ENCODE measurements around the gene CPEB3. TPM values are rescaled to one million over a fixed set of nuclear protein-coding genes. Genes with fewer than 3 reads are reported as not detected.

CPEB3 gene
- total and polyA plus RNA-seq, 3 donors from 2014 or later = 19.4 to 32.4 (median 23.5) TPM

DNA sequence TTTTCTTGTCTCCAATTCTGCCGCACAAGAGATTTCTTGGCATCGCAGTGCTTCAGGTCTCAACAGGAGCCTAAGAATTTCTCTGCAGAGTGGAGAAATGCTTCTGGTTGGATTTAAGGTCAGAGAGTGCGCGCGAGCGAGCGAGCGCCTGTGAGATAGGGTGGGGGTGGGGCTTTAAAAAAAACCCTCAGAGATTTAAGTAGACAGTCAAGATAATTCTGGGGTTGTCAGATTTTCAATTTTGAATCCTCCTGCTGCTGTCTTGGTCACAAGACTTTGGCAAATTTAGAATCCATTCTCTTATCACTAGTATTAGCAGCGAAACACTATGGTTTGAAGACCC lies 49.7 kb downstream of the CPEB3 start:
- Histone ChIP-seq H3K36me3 (ENCODE audit: low read depth, missing control alignments) (no peaks in the 10 kb centered on the region), H3K9me3 (no peaks in the 10 kb centered on the region), H3K4me1 (peaks cover 13% of the 10 kb centered on the region), H3K4me3 (peak overlapping the region; percentile 63 to 65), H3K27me3 (no peaks in the 10 kb centered on the region), H3K27ac (peak overlapping the region; percentile 67 to 83)
- DNase-seq = peak; percentile 41
- intact Hi-C loops (cut with DNase I; ENCODE audit: low total_unique reads) = no loop called here
- no peak for TF ChIP-seq POLR2A (IDR thresholded peaks at IDR 0.05)
- WGBS, 2 donors = 5 to 6% methylated on average over 9 of the region's 9 CpGs

DNA sequence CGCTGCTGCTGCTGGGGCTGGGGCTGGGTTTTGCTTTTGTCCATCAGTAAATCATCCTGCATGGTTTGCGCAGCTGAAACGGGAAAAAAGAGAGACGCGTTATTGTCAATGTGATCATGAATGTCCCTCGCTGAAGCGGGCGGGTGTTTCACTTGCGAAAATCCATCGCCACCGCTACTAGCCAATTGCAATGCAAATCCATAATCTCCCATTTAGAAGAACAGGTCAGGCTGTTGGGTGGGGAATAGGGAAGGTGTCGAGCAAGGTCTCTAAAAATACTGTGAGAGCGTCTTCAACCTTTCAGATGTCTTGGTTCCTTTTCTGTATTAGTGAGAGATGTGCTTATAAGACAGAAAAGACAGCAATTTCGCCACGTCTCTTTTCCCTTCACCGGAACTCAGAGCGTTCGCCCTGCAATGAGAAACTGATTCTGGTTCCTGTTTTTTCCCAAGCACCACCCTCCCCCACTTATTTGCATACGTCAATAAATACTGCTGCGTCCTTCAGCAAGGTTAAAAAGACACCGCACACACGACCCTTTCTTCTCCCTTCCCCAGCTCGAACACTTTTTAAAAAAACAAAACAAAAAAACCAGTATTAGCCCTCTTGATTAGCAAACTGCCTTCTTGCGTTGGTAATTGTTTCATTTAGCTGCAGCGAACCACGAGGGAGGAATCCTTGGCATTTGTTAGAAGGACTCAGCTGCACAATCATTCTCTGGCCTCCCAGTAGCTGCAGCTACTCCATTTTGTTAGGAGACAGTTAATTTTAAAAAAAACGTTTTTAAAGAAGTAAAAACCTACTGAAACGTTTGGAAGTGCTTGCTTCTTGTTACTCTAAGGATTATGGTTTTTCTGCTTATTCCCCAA lies 50.4 kb downstream of the CPEB3 start:
- TF ChIP-seq, protein P1, sequence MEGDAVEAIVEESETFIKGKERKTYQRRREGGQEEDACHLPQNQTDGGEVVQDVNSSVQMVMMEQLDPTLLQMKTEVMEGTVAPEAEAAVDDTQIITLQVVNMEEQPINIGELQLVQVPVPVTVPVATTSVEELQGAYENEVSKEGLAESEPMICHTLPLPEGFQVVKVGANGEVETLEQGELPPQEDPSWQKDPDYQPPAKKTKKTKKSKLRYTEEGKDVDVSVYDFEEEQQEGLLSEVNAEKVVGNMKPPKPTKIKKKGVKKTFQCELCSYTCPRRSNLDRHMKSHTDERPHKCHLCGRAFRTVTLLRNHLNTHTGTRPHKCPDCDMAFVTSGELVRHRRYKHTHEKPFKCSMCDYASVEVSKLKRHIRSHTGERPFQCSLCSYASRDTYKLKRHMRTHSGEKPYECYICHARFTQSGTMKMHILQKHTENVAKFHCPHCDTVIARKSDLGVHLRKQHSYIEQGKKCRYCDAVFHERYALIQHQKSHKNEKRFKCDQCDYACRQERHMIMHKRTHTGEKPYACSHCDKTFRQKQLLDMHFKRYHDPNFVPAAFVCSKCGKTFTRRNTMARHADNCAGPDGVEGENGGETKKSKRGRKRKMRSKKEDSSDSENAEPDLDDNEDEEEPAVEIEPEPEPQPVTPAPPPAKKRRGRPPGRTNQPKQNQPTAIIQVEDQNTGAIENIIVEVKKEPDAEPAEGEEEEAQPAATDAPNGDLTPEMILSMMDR (IDR thresholded peaks at IDR 0.05) = no peak
- no peak for TF ChIP-seq POLR2A (IDR thresholded peaks at IDR 0.05)
- H3K9me3 ChIP-seq = no peaks in the 10 kb centered on the region
- intact Hi-C loops (cut with DNase I; ENCODE audit: low total_unique reads) = no loop called here
- DNase-seq = peak; percentile 87
- peaks cover 13% of the 10 kb centered on the region for H3K4me1 ChIP-seq
- no peaks in the 10 kb centered on the region for H3K27me3 ChIP-seq
- peak overlapping the region; percentile 63 to 65 for H3K4me3 ChIP-seq
- H3K27ac ChIP-seq = peak overlapping the region; percentile 67 to 83
- H3K36me3 ChIP-seq (ENCODE audit: low read depth, missing control alignments) = no peaks in the 10 kb centered on the region
- WGBS, 2 donors = 0 to 1% methylated on average over 27 to 28 of the region's 28 CpGs

DNA sequence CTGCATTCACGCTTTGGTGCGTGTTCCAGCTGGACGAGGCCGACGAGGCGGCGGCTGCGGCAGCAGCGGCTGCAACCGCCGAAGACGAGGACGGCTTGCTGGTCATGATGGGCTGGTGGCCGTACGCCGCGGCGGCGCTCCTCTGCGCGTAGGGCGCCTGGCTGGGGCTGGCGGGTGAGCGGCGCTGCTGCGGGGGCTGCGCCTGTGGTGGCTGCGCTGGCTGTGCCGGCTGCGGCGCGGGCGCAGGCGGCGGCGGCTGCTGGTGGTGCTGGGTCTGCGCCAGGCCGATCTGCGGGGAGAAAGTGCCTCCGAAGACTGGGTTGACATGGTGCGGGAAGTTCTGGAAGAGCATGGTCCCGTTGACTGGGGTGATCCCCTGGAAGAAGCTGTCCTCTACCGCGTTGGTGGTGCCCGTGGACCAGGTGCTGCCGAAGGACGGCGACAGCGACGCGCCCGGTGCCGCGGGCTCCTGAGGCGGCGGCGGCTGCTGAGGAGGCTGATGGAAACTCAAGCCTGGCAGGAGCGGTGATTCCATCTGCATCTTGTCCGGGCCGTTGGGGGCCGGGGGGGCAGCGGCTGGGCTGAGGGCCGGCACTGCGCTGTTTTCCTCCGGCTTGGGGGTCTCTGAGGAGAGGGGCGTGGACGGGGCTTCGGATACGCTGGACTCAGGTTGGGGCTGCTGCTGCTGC lies 51.1 kb downstream of the CPEB3 start:
- no peaks in the 10 kb centered on the region for H3K27me3 ChIP-seq
- no peak for TF ChIP-seq POLR2A (IDR thresholded peaks at IDR 0.05)
- TF ChIP-seq, protein P1 (IDR thresholded peaks at IDR 0.05) = no peak
- H3K4me1 ChIP-seq = peaks cover 13% of the 10 kb centered on the region
- 0% methylated on average over 3 to 67 of the region's 69 CpGs for WGBS, 2 donors
- peak overlapping the region; percentile 63 to 65 for H3K4me3 ChIP-seq
- no peaks in the 10 kb centered on the region for H3K9me3 ChIP-seq
- H3K36me3 ChIP-seq (ENCODE audit: low read depth, missing control alignments) = no peaks in the 10 kb centered on the region
- peak; percentile 66 for DNase-seq
- peak overlapping the region; percentile 67 to 83 for H3K27ac ChIP-seq
- intact Hi-C loops (cut with DNase I; ENCODE audit: low total_unique reads) = no loop called here

DNA sequence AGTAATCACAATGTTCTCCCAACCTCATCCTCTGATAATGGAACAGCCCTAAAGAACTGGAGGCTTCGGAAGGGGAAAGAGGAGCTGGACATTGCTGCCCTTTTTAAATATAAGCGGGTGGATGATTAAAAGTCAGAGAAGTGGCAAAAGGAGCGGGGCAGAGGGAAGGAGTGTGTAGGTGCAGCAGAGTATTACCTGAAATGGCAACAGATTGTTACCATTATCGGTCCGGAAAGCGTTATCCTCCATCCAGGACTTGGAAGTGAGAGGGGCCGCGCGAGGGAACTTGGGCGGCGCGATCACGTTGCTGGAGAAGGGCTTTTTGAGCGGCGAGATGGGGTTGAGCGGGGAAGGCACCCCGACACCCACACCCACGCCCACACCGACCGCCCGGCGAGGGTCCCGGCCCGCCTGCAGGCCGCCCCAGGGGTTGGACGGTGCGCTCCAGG lies 51.7 kb downstream of the CPEB3 start:
- intact Hi-C loops (cut with DNase I; ENCODE audit: low total_unique reads) = no loop called here
- peaks cover 13% of the 10 kb centered on the region for H3K4me1 ChIP-seq

More for the DNA sequence above, 51.7 kb downstream of the CPEB3 start:
- no peaks in the 10 kb centered on the region for H3K9me3 ChIP-seq
- no peaks in the 10 kb centered on the region for H3K36me3 ChIP-seq (ENCODE audit: low read depth, missing control alignments)
- TF ChIP-seq, protein P1 (IDR thresholded peaks at IDR 0.05) = no peak
- TF ChIP-seq POLR2A (IDR thresholded peaks at IDR 0.05) = no peak
- no peaks in the 10 kb centered on the region for H3K27me3 ChIP-seq
- WGBS, 2 donors = 9 to 15% methylated on average over 16 to 27 of the region's 27 CpGs
- peak; percentile 40 for DNase-seq
- peak overlapping the region; percentile 67 to 83 for H3K27ac ChIP-seq
- peak overlapping the region; percentile 63 to 65 for H3K4me3 ChIP-seq

All from testis (tissue), 3 donors.